ENCODE data around the gene NLRX1. TPM values are rescaled to one million over a fixed set of nuclear protein-coding genes. Genes with fewer than 3 reads are reported as not detected.
"Not testable (repeated sequence)": the region's sequence is repeated elsewhere in the genome, so short reads cannot be mapped to it uniquely, and the experiment has no call there.

The NLRX1 gene
- total RNA-seq, 2 donors from 2014 or later: 14.8 to 17.9 TPM

DNA sequence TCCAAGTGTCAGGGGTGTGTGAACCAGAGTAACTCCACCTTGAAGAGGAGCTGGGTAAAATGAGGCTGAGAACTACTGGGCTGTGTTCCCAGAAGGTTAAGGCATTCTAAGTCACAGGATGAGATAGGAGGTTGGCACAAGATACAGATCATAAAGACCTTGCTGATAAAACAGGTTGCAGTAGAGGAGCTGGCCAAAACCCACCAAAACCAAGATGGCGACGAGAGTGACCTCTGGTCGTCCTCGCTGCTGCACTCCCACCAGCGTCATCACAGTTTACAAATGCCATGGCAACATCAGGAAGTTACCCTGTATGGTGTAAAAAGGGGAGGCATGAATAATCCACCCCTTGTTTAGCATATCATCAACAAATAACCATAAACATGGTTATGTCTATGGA lies 32.7 kb downstream of the NLRX1 start:
- intact Hi-C loops (cut with DNase I, micrococcal nuclease); ATAC-seq; DNase-seq: not testable (repeated sequence)

DNA sequence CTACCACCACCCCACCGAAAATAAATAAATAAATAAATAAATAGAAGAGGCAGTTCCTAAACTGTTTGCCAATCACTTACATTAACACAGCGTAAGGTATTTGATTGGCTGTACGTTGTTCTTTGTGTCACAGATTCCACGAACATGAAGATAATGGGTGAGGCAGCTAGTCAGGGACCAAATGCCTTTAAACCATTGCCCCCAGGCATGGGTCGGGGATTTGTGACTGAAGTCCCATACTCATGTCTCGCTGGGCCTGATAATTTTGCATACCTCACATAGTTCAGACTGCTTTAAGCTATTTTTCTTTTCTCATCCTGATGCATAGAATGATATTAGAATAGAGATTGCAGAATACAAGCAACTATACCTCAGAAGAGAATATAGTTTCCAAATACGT lies 34.0 kb downstream of the NLRX1 start:
- intact Hi-C loops (cut with DNase I, micrococcal nuclease): no loop called here
- ATAC-seq (no peak), DNase-seq (no peak)

DNA sequence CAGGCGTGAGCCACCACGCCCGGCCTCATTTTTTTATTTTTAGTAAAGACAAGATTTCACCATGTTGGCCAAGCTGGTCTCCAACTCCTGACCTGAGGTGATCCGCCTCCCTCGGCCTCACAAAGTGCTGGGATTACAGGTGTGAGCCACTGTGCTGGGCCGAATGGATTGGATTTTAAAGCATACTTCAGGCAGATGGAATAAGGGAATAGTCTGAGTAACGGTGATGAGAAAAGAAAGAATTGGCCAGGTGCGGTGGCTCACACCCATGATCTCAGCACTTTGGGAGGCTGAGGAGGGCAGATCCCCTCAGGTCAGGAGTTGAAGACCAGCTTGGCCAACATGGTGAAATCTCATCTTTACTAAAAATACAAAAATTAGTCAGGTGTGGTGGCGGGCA lies 35.5 kb downstream of the NLRX1 start:
- ATAC-seq (no peak), DNase-seq (no peak)
- intact Hi-C loops (cut with DNase I, micrococcal nuclease): no loop called here

DNA sequence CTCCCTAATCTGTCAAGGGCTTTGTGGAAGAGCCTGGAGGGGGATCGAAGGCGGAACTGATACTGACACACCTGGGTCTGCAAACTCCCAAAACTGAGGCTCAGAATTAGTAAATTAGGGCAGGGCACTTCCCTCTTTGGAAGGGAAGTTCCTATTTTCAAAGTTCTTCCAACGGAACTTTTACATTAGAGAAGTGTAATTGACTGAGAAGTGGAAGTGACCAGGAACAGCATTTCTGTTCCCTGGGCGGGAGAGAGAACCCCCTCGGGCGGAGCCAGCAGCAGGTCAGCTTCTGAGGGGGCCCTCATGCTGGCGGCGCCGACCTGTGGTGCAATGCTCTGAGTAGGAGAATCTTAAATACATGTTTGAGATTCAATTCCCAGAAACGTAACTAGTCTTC lies 36.6 kb downstream of the NLRX1 start:
- DNase-seq (peak in 1 of 2 donors; percentile 29), ATAC-seq (no peak)
- intact Hi-C loops (cut with DNase I, micrococcal nuclease): loop anchor here in 1 of 2 donors (5.0 kb wide), 1 partner anchor 117 kb away; no protein-coding TSS in a partner anchor

DNA sequence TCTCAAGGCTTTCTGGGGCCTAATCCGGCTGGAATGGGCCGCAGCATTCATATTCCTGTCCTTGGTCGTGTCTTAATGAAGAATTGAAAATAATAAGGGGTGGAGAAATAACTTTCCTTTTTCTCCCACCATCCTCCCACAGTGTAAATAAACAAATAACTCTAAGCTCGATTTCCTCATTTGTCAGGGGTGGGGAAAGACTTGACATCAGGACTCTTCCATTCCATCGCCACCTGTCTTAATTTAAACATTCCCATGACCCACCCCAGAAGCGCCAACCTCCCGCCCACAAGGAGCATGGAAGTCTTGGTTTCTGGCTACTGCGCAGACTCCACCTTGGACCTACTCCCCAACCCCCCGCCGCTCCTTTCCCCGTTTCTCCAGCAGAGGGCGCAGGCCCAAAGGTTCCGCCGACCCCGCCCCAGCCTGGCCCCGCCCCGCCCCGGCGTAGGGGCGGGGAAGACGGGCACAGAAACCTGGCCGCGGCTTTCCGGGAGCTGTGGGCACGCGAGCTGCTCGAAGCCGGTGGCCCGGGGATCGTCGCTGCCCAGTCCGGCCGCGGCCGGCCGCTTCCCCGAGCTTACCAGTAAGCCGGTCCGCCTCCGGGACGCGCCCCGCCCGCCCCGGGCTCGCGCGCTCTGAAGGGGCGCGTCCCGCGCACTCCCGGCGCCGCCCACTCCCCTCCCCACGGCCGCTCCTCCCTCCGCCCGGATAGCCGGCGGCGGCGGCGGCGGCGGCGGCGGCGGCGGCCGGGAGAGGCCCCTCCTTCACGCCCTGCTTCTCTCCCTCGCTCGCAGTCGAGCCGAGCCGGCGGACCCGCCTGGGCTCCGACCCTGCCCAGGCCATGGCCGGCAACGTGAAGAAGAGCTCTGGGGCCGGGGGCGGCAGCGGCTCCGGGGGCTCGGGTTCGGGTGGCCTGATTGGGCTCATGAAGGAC lies 37.3 kb downstream of the NLRX1 start, which contains the start of gene CBL:
Gene CBL, plus strand, starts transcription at position 766 of the 937 bp plus-strand sequence. Its CDS starts 79 bp downstream, at position 845.
- intact Hi-C loops (cut with DNase I, micrococcal nuclease): loop anchor here in 1 of 2 donors (5.0 kb wide), 1 partner anchor 116 kb away; no protein-coding TSS in a partner anchor

DNA sequence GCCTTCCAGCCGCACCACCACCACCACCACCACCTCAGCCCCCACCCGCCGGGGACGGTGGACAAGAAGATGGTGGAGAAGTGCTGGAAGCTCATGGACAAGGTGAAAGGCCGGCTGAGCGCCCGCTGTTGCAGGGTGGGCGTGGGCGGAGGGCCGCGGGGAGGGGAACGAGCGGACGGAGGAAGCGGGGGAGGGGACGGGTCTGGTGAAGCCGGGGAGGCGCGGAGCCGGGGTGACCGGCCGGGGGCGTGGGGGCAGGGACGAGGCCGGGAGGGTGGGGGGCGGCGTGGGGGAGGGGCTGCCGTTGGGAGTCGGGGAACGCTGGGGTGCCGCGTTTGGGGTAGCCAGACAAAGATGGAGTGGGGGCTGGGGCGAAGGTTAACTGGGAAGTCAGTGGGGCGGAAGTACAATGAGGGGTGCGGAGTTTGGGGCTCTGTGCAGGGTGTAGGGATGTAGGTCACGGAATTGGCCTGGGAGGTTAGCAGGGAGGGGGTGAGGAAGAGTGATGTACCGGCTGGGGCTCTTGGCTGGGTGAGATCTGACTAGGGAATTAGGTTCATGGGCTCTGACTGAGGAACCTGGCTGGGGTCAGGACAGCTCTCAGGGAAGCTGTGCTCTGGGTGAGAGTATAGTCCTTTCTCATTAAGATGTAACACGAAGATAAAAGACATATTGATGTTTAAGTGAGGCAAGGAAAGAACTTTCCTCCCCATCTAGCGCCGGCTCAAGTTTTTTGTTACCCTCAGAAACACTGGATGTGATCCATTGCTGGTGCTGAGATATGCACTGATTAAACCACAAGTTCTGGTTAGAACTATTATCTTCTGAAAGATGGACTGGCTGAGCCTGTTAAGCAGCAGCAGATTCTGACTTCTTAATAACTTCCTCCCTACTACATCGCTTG lies 38.2 kb downstream of the NLRX1 start:
- ATAC-seq: peak; percentile 33
- peak; percentile 58 to 72 for DNase-seq
- intact Hi-C loops (cut with DNase I, micrococcal nuclease): loop anchor here in 1 of 2 donors (5.0 kb wide), 1 partner anchor 116 kb away; no protein-coding TSS in a partner anchor

More for the DNA sequence above, 37.3 kb downstream of the NLRX1 start, which contains the start of gene CBL:
- ATAC-seq (peak; percentile 91), DNase-seq (peak; percentile 93 to 98)

DNA sequence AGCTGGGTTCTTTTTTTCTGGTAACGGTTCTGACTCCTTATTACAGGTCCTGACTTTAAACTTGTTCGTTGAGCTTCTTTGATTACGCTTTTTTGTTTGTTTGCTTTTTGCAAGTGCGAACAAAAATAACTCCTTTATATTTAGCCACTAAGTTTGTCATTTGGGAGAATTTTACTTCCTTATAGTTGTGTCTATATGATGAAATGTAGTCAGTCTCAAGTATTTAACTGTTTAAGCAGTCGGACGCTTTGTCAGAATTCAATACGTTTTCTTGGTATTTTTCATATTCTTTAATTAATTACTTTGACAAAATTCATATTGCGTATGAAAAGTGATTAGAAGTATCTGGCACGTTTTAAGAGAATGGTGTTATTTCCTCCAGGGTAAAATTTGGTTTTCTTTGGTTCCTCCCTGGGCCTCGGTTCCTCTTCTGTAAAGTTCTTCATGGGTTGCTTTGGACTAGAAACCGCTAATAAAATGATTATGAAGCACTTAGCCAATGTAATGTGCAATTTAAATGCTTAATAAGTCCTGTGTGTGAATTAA lies 39.0 kb downstream of the NLRX1 start:
- DNase-seq: no peak
- ATAC-seq: no peak
- intact Hi-C loops (cut with DNase I, micrococcal nuclease): loop anchor here in 1 of 2 donors (5.0 kb wide), 1 partner anchor 115 kb away; no protein-coding TSS in a partner anchor

DNA sequence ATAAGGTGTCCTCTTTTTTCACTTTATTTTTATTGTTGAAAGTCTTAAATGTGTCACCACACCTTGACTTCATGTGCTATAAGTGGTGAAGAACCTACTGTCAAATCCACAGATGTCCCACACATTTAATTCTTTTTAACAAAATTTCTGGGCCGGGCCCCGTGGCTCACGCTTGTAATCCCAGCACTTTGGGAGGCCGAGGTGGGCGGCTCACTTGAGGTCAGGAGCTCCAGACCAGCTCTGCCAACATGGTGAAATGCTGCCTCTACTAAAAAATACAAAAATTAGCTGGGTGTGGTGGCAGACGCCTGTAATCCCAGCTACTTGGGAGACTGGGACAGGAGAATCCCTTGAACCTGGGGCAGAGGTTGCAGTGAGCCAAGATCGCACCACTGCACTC lies 40.7 kb downstream of the NLRX1 start:
- ATAC-seq (no peak), DNase-seq (no peak)
- intact Hi-C loops (cut with DNase I, micrococcal nuclease): loop anchor here in 1 of 2 donors (5.0 kb wide), 1 partner anchor 113 kb away; no protein-coding TSS in a partner anchor

DNA sequence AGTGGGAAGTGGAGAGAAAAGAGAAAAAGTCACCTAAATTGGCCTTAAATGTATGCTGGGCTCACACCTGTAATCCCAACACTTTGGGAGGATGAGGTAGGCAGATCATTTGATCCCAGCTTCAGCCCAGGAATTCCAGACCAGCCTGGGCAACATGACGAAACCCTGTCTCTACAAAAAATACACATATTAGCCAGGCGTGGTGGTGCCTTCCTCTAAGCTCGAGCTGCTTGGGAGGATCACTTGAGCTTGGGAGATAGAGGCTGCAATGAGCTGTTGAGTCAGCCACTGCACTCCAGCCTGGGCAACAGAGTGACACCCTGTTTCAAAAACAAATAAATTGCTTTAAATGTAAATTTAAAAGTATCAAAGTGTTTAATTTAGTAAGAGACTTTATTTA lies 41.5 kb downstream of the NLRX1 start:
- ATAC-seq (no peak), DNase-seq (no peak)
- intact Hi-C loops (cut with DNase I, micrococcal nuclease): no loop called here

DNA sequence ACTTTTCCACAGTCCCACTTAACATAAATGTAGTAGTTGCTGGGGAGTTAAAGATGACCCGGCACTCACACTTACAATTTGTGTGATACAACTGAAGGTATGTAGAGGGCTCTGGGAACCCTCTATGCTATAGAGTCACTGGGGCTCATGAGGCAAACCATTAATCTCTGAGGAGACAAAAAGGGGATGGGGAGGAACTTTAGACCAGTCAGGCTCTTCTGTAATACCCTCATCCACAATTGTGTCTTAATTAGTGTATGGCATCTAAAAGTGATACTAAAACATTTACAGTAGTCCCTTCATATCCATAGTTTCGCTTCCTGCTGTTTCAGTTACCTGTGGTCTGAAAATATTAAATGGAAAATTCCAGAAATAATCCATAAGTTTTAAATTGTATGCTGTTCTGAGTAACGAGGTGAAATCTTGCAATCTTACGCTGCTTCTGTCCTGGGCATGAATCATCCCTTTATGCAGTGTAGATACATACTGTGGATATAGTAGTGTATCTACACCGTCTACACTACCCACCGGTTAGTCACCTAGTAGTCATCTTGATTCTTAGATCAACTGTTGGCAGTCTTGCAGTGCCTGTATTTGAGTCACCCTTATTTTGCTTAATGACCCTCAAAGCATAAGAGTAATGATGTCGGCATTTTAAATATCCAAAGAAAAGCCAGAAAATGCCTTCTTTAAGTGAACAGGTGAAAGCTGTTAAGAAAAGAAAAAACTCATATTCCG lies 49.8 kb downstream of the NLRX1 start:
- no peak for DNase-seq
- intact Hi-C loops (cut with DNase I, micrococcal nuclease): no loop called here
- no peak for ATAC-seq

DNA sequence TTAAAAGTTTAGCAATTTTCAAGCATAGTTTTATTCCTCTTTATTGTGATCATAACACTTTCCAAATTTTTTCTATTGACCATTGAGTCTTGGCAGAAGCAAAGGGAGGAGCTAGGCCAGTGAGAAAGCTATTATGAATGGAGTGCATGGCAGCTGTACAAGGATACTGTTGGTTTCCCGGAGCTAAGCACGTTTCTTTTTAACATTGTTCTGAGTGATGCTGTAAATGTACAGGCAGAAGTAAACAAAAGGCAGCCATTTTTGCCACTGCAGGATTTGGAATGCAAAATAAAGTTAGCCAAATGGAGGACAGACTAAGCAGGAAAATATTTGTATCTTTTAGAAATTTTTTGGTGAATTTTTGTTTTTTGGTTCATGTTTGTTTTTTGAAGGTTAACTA lies 53.8 kb downstream of the NLRX1 start:
- DNase-seq (no peak), ATAC-seq (peak; percentile 57)
- intact Hi-C loops (cut with DNase I, micrococcal nuclease): no loop called here

DNA sequence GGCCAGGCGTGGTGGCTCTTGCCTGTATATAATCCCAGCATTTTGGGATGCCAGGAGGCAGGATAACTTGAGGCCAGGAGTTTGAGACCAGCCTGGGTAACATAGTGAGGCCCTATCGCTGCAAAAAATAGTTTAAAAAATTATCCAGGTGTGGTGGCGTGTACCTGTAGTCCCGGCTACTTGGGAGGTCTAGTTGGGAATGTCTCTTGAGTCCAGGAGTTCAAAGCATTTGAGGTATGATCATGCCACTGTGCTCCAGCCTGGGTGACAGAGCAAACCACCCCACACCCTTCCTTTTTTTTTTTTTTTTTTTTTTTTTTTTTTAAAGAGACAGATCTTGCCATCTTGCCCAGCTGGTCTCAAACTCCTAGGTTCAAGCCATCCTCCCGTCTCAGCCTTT lies 54.4 kb downstream of the NLRX1 start:
- ATAC-seq: no peak
- intact Hi-C loops (cut with DNase I, micrococcal nuclease): no loop called here
- no peak for DNase-seq

DNA sequence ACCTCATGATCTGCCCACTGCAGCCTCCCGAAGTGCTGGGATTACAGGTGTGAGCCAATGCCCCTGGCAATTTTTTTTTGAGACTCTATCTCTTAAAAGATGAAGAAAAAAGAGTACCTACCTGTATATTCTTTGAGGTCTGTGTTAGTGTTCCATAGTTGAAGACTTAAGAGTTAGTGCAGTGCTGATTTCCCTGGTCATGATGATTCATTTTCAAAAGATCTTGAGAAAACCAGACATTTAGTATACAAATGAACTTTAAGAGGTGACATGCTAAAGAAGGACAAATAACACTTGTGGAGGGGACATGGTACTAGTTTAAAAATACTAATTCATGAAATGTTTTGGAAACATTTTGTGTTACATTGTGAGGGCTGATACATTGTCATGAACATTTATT lies 55.3 kb downstream of the NLRX1 start:
- DNase-seq: no peak
- no peak for ATAC-seq
- intact Hi-C loops (cut with DNase I, micrococcal nuclease): no loop called here

DNA sequence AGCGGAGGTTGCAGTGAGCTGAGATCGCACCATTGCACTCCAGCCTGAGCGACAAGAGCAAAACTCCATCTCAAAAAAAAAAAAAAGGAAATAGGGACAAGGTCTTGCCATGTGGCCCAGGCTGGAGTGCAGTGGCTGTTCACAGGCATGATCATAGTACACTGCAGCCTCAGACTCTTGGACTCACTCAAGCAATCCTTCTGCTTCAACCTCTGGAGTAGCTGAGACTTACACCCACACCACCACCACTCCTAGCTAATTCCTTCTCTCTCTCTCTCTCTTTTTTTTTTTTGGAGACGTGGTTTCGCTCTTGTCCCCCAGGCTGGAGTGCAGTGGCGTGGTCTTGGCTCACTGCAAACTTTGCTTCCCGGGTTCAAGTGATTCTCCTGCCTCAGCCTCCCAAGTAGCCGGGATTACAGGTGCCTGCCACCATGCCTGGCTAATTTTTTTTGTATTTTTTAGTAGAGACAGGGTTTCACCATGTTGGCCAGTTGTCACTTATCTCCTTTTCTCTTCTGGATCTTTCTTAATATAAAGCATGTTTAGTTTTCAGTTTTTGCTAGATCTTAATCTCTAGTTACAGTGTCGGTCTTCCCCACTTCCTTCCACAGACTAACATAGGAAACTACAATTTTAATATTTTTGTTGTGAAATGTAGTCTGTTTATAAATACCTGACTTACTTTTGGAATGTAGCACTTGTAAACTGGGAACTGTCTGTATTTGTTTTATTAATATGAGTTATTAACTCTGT lies 60.2 kb downstream of the NLRX1 start:
- ATAC-seq; DNase-seq; intact Hi-C loops (cut with DNase I, micrococcal nuclease): not testable (repeated sequence)

DNA sequence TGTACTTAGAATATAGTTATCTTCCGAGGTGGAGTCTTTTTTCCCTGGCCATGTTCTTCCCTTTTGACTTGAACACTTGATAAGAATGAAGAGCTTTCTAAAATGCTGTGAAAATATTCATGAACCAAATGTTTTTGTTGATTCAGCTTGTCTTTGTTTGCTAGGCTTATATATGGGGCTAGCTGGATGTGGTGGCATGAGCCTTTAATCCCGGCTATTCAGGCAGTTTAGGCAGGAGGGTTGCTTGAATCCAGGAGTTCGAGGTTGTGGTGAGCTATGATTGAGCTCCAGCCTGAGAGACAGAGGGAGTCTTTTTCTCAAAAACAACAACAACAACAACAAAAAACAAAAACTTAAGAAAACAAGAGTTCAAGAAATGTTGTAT lies 60.8 kb downstream of the NLRX1 start:
- DNase-seq: no peak
- intact Hi-C loops (cut with DNase I, micrococcal nuclease): no loop called here
- no peak for ATAC-seq

DNA sequence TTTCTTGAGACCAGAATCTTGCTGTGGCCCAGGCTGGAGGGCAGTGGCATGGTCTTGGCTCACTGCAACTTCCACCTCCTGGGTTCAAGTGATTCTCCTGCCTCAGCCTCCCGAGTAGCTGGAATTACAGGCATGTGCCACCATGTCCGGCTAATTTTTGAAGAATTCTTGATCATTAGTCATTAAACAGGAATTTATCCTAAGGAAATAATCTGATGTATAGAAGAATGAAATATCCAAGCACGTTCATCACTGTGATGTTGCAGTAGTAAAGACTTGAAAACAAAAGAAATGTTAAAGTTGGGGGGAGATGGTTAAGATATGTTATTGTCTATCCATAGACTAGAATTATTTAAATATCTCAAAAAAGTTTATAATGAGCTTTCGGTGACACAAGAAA lies 61.2 kb downstream of the NLRX1 start:
- DNase-seq: no peak
- intact Hi-C loops (cut with DNase I, micrococcal nuclease): no loop called here
- no peak for ATAC-seq
